KMS-11 (cell line): ENCODE results near the gene TAS2R1.

ENCODE experiments used
- H2AFZ ChIP-seq: fragments of 200-600 bp; sonication (generic); 2 replicates; pipeline ENCODE4 v1.6.1; 2016; ENCODE audit warnings: antibody characterized with exemption, mixed run types, low read depth
- H3K27ac ChIP-seq: fragments of 200-600 bp; sonication (generic); 2 replicates; pipeline ENCODE4 v1.6.1; 2016; ENCODE audit warnings: mild to moderate bottlenecking, mixed run types
- H3K27me3 ChIP-seq: fragments of 200-600 bp; sonication (generic); 2 replicates; pipeline ENCODE4 v1.6.1; 2017; ENCODE audit warnings: mild to moderate bottlenecking, low read depth, mixed run types, moderate library complexity; ENCODE audit not compliant: insufficient read depth
- H3K36me3 ChIP-seq: fragments of 200-600 bp; sonication (generic); 2 replicates; pipeline ENCODE4 v1.6.1; 2017; ENCODE audit warnings: mild to moderate bottlenecking, mixed run types; ENCODE audit not compliant: insufficient read depth
- H3K4me1 ChIP-seq: fragments of 200-600 bp; sonication (generic); 2 replicates; pipeline ENCODE4 v1.6.1; 2016; ENCODE audit warnings: mild to moderate bottlenecking, low read depth, mixed run types; ENCODE audit not compliant: poor library complexity, severe bottlenecking
- H3K4me2 ChIP-seq: fragments of 200-600 bp; sonication (generic); 2 replicates; pipeline ENCODE4 v1.7.0; 2016; ENCODE audit warnings: mild to moderate bottlenecking, mixed run types
- H3K4me3 ChIP-seq: fragments of 200-600 bp; sonication (generic); IDR thresholded peaks from 2 replicates; pipeline ENCODE4 v1.6.1; 2017; ENCODE audit warnings: low read depth, low read length, mixed read lengths; ENCODE audit not compliant: insufficient read depth
- H3K79me2 ChIP-seq: fragments of 200-600 bp; sonication (generic); 2 replicates; pipeline ENCODE4 v1.6.1; 2016; ENCODE audit warnings: low read depth, mixed run types; ENCODE audit not compliant: insufficient read depth
- H3K9ac ChIP-seq: fragments of 200-600 bp; sonication (generic); 2 replicates; pipeline ENCODE4 v1.6.1; 2016; ENCODE audit warnings: mild to moderate bottlenecking, mixed run types
- H4K20me1 ChIP-seq: fragments of 200-600 bp; sonication (generic); 2 replicates; pipeline ENCODE4 v1.6.1; 2016; ENCODE audit warnings: mild to moderate bottlenecking, mixed run types; ENCODE audit not compliant: insufficient read depth
- CTCF ChIP-seq: fragments of 200-600 bp; sonication (generic); conservative IDR thresholded peaks from 2 replicates; pipeline ENCODE4 v1.6.1; 2017; ENCODE audit warnings: low read depth, mild to moderate bottlenecking, antibody characterized with exemption, low read length, moderate library complexity, mixed read lengths

Gene TAS2R1

GRCh38 chr5:9588254-9588653 lies 41.9 kb downstream of the TAS2R1 start:
- Histone ChIP-seq H3K79me2 (no peaks in the 10 kb centered on the region), H3K4me2 (no peak overlapping the region), H3K36me3 (no peaks in the 10 kb centered on the region), H3K27ac (no peak overlapping the region), H4K20me1 (no peaks in the 10 kb centered on the region), H3K4me3 (no peak overlapping the region), H3K4me1 (no peaks in the 10 kb centered on the region), H3K27me3 (no peaks in the 10 kb centered on the region), H3K9ac (no peak overlapping the region), H2AFZ (no peak overlapping the region)
- no peak for TF ChIP-seq CTCF

- Histone ChIP-seq H3K4me1 (no peaks in the 10 kb centered on the region), H3K27me3 (no peaks in the 10 kb centered on the region), H3K4me3 (no peak overlapping the region), H4K20me1 (no peaks in the 10 kb centered on the region), H3K36me3 (no peaks in the 10 kb centered on the region), H3K79me2 (no peaks in the 10 kb centered on the region), H2AFZ (no peak overlapping the region), H3K27ac (no peak overlapping the region), H3K4me2 (no peak overlapping the region), H3K9ac (no peak overlapping the region)
- TF ChIP-seq CTCF, result no peak
Observed at GRCh38 chr5:9587135-9587534, 43.0 kb downstream of the TAS2R1 start.

- H3K36me3 ChIP-seq, result no peaks in the 10 kb centered on the region
- no peak overlapping the region for H3K4me3 ChIP-seq
- H3K4me2 ChIP-seq, result no peak overlapping the region
Observed at GRCh38 chr5:9582406-9582805, 47.7 kb downstream of the TAS2R1 start.

More at GRCh38 chr5:9582406-9582805, 47.7 kb downstream of the TAS2R1 start:
- no peak for TF ChIP-seq CTCF
- H3K9ac ChIP-seq, result no peak overlapping the region
- H3K27me3 ChIP-seq, result no peaks in the 10 kb centered on the region
- H2AFZ ChIP-seq, result no peak overlapping the region
- H4K20me1 ChIP-seq, result no peaks in the 10 kb centered on the region
- no peaks in the 10 kb centered on the region for H3K79me2 ChIP-seq
- H3K27ac ChIP-seq, result no peak overlapping the region
- H3K4me1 ChIP-seq, result no peaks in the 10 kb centered on the region
